Astrocyte (in vitro differentiated cells and primary cell): ENCODE results near the gene FAM227B.

Source experiments
- EZH2 ChIP-seq: IDR thresholded peaks from 2 replicates; pipeline ENCODE4 v1.6.1; 2012; ENCODE audit warnings: mild to moderate bottlenecking, low read length, inconsistent platforms; ENCODE audit not compliant: insufficient read depth
- TF ChIP-seq, protein P1 (sequence below): IDR thresholded peaks from 2 replicates; pipeline ENCODE4 v1.5.1; 2011; ENCODE audit warnings: low read depth, mild to moderate bottlenecking, inconsistent platforms, low read length, moderate library complexity; ENCODE audit not compliant: insufficient read depth

DNA sequence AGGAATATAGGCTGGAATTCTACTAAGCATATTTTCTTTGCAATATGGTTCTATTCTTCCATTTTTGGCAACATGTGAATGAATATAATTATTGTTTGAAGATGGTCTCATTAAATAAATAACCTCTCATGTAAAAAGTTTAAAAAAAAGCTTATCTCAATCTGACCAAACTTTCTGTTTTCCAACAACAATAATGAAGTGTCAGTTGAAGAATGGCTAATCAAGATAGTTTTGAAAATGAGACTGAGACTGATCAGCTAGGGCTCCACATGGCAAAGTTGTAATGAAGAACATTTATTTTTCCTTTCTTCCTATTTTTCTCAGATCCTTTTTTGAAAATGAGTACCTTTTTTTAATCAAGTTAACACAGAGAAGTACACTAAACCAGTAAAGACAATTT, 333.1 kb downstream of the FAM227B start:
- TF ChIP-seq, protein P1, sequence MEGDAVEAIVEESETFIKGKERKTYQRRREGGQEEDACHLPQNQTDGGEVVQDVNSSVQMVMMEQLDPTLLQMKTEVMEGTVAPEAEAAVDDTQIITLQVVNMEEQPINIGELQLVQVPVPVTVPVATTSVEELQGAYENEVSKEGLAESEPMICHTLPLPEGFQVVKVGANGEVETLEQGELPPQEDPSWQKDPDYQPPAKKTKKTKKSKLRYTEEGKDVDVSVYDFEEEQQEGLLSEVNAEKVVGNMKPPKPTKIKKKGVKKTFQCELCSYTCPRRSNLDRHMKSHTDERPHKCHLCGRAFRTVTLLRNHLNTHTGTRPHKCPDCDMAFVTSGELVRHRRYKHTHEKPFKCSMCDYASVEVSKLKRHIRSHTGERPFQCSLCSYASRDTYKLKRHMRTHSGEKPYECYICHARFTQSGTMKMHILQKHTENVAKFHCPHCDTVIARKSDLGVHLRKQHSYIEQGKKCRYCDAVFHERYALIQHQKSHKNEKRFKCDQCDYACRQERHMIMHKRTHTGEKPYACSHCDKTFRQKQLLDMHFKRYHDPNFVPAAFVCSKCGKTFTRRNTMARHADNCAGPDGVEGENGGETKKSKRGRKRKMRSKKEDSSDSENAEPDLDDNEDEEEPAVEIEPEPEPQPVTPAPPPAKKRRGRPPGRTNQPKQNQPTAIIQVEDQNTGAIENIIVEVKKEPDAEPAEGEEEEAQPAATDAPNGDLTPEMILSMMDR, result no peak
- TF ChIP-seq EZH2, result no peak
